ENCODE data around the gene KLHL29.

KLHL29 gene

DNA sequence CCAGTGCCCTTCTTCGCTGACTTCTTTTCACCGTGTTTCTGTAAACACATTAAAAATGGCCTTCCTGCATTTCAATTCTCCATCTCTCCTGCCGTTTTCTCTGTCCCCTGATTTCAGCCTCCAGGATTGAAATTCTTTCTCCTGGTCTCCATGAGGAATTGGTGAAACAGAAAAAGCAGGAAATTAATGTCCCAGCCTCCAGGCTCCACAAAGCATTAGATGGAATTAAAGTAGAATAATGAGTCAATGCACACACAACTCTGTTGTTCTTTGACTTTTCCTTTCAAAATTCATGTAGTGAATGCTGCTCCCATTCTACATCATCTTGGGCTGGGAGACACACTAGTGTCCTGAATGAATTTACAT is 209.5 kb downstream of the KLHL29 start:
- H3K27me3 ChIP-seq (ENCODE audit: control insufficient read depth, insufficient read depth, low read length): no peaks in the 10 kb centered on the region
- peak overlapping the region; percentile 89 for H3K27ac ChIP-seq (ENCODE audit: low read depth, low read length)
- peak overlapping the region; percentile 37 for H3K4me3 ChIP-seq (ENCODE audit: low read length)
- H3K36me3 ChIP-seq (ENCODE audit: control insufficient read depth, insufficient read depth, low read length): no peaks in the 10 kb centered on the region
- no peak overlapping the region for H3K9ac ChIP-seq (ENCODE audit: low read length)
- H3K4me1 ChIP-seq (ENCODE audit: control insufficient read depth, insufficient read depth, low read length): peaks cover 42% of the 10 kb centered on the region

DNA sequence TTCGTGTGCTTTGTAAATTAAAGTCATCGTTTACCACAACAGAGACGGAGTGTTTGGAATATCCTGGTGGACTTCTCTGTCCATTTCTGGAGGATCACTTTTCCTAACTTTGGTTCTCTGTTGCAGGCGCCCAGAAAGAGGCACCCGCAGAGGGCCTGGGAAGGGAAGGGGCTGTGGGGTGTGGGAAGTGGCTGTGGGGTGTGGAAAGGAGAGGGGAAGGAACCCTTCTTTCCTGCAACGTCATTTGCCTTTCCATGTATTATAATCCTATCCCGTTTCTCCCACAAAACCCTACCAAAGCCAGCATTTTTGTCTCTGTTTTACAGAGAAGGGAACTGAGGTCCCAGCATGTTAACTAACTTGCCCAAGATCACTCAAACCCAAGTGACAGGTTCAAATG is 210.0 kb downstream of the KLHL29 start:
- H3K4me1 ChIP-seq (ENCODE audit: control insufficient read depth, insufficient read depth, low read length): peaks cover 38% of the 10 kb centered on the region
- H3K4me3 ChIP-seq (ENCODE audit: low read length): no peak overlapping the region
- no peaks in the 10 kb centered on the region for H3K36me3 ChIP-seq (ENCODE audit: control insufficient read depth, insufficient read depth, low read length)
- peak overlapping the region; percentile 89 for H3K27ac ChIP-seq (ENCODE audit: low read depth, low read length)
- H3K27me3 ChIP-seq (ENCODE audit: control insufficient read depth, insufficient read depth, low read length): no peaks in the 10 kb centered on the region
- no peak overlapping the region for H3K9ac ChIP-seq (ENCODE audit: low read length)

DNA sequence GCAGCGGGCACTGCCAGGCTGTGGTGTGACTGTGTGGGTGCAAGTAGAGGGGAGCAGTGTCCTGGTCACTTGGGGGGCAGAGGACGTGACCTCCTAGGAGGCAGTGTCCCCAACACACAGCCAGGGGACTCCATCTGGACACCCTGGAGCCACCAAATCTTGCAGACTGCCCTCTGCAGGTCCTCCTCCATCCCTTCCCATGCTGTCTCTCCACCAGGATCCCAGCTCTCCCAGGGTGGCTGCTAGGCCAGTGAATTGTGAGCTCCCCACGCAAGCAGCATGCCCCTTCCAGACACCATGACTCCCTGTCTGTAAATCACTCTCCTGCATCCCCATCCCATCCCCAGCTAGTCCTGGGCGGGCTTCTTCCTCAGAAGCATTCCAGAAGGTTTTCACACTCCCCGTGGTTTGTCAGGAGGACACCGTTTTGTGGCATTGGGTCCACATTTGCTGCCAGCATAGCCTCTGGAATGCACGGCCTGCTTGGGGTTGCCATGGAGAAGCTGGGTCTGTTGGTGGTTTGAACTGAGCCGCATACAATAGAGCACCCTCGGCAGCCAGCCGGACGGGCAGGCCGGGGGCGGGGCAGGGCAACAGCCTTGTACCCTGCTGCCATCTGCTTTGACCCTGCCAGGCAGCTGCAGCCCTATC is 210.7 kb downstream of the KLHL29 start:
- H3K27me3 ChIP-seq (ENCODE audit: control insufficient read depth, insufficient read depth, low read length): no peaks in the 10 kb centered on the region

GRCh38 chr2:23596316-23596885 is 211.4 kb downstream of the KLHL29 start:
- no peaks in the 10 kb centered on the region for H3K36me3 ChIP-seq (ENCODE audit: control insufficient read depth, insufficient read depth, low read length)
- no peak overlapping the region for H3K9ac ChIP-seq (ENCODE audit: low read length)
- no peaks in the 10 kb centered on the region for H3K27me3 ChIP-seq (ENCODE audit: control insufficient read depth, insufficient read depth, low read length)
- H3K4me1 ChIP-seq (ENCODE audit: control insufficient read depth, insufficient read depth, low read length): peaks cover 37% of the 10 kb centered on the region
- H3K4me3 ChIP-seq (ENCODE audit: low read length): peak overlapping the region; percentile 23
- peak overlapping the region; percentile 89 for H3K27ac ChIP-seq (ENCODE audit: low read depth, low read length)

More for the DNA sequence above, 210.7 kb downstream of the KLHL29 start:
- Histone ChIP-seq H3K27ac (ENCODE audit: low read depth, low read length) (peak overlapping the region; percentile 89), H3K4me3 (ENCODE audit: low read length) (peak overlapping the region; percentile 23), H3K4me1 (ENCODE audit: control insufficient read depth, insufficient read depth, low read length) (peaks cover 37% of the 10 kb centered on the region), H3K36me3 (ENCODE audit: control insufficient read depth, insufficient read depth, low read length) (no peaks in the 10 kb centered on the region), H3K9ac (ENCODE audit: low read length) (no peak overlapping the region)

DNA sequence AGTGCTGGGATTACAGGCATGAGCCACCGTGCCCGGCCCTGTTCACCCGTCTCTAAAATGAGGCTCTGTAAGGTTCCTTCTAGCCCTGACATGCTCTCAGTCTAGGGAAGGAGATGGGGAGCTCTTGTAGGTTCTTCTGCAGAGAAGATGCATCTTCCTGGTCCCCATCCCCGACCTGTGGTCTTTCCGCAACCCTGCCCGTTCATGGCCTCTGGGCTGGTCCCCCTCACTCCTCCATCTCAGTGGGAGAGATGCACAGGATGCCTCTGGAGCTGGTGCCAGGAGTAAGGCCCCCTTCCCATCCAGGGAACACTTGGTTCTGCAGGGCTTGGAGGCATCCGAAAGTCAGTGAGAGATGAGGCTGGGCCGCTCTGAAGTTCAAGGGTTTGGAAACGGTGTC is 212.7 kb downstream of the KLHL29 start:
- Histone ChIP-seq H3K4me1 (ENCODE audit: control insufficient read depth, insufficient read depth, low read length) (peaks cover 46% of the 10 kb centered on the region), H3K9ac (ENCODE audit: low read length) (no peak overlapping the region), H3K36me3 (ENCODE audit: control insufficient read depth, insufficient read depth, low read length) (no peaks in the 10 kb centered on the region), H3K27me3 (ENCODE audit: control insufficient read depth, insufficient read depth, low read length) (no peaks in the 10 kb centered on the region), H3K4me3 (ENCODE audit: low read length) (no peak overlapping the region), H3K27ac (ENCODE audit: low read depth, low read length) (peak overlapping the region; percentile 50)

DNA sequence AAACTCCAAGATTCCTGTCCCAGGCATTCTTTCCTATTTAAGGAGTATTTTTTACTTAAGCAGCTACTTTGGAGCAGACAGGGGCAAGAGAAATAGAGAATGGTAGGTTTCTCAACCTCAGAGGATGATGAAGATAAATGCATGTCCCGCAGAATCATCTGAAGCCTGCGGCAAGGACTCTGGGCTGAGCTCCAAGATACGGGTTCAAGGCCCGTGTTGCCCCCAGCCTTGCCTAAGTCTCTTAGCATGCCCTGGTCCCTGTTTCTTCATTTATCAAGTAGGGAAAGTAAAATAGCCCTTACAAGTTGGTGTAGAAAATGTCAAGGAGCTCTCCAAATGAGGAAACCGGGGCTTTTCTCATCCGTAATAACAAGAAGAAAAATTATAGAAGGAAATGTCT is 214.0 kb downstream of the KLHL29 start:
- no peak overlapping the region for H3K9ac ChIP-seq (ENCODE audit: low read length)
- H3K4me3 ChIP-seq (ENCODE audit: low read length): no peak overlapping the region
- no peaks in the 10 kb centered on the region for H3K27me3 ChIP-seq (ENCODE audit: control insufficient read depth, insufficient read depth, low read length)
- no peaks in the 10 kb centered on the region for H3K36me3 ChIP-seq (ENCODE audit: control insufficient read depth, insufficient read depth, low read length)
- peak overlapping the region; percentile 6 for H3K27ac ChIP-seq (ENCODE audit: low read depth, low read length)
- H3K4me1 ChIP-seq (ENCODE audit: control insufficient read depth, insufficient read depth, low read length): peaks cover 48% of the 10 kb centered on the region

- Histone ChIP-seq H3K36me3 (ENCODE audit: control insufficient read depth, insufficient read depth, low read length) (no peaks in the 10 kb centered on the region), H3K4me3 (ENCODE audit: low read length) (no peak overlapping the region), H3K27ac (ENCODE audit: low read depth, low read length) (no peak overlapping the region), H3K27me3 (ENCODE audit: control insufficient read depth, insufficient read depth, low read length) (no peaks in the 10 kb centered on the region), H3K9ac (ENCODE audit: low read length) (no peak overlapping the region), H3K4me1 (ENCODE audit: control insufficient read depth, insufficient read depth, low read length) (peaks cover 42% of the 10 kb centered on the region)
Measured at GRCh38 chr2:23599667-23600066, 214.7 kb downstream of the KLHL29 start.

- Histone ChIP-seq H3K27ac (ENCODE audit: low read depth, low read length) (peak overlapping the region; percentile 38), H3K4me3 (ENCODE audit: low read length) (no peak overlapping the region), H3K27me3 (ENCODE audit: control insufficient read depth, insufficient read depth, low read length) (no peaks in the 10 kb centered on the region), H3K9ac (ENCODE audit: low read length) (no peak overlapping the region), H3K4me1 (ENCODE audit: control insufficient read depth, insufficient read depth, low read length) (peaks cover 37% of the 10 kb centered on the region), H3K36me3 (ENCODE audit: control insufficient read depth, insufficient read depth, low read length) (no peaks in the 10 kb centered on the region)
Measured at GRCh38 chr2:23600346-23600745, 215.4 kb downstream of the KLHL29 start.

DNA sequence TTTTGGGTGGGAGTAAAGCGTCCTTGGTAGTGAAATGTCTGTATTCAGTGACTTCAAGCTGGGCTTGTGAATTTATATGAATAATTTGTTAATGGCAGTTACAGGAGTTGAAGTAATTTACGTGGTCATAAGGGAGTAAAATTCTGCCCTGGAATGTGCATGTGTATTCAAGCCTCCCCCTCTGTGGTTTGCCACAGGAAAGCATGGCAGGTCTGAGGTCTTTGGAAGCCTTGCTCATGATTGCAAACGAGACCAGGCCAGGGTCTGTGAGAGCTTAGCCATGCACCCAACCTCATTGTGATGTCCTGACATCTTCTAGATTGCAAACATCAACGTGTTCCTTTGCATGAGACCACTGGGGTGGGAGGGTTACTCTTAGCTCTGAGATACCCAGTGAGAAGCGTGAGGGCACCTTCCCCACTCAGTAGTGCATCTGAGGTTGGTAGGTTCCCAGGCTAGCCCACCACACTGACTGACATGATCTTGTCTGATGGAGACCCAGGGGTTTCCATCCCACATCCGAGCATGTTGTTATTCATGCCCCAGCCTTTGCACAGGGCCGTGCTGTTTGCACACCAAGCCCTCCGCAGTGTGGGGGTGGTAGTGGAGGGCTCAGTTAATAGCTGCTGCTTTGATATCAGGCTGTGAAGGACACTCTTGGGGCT is 216.5 kb downstream of the KLHL29 start:
- H3K4me3 ChIP-seq (ENCODE audit: low read length): no peak overlapping the region
- H3K36me3 ChIP-seq (ENCODE audit: control insufficient read depth, insufficient read depth, low read length): no peaks in the 10 kb centered on the region
- no peaks in the 10 kb centered on the region for H3K27me3 ChIP-seq (ENCODE audit: control insufficient read depth, insufficient read depth, low read length)
- H3K9ac ChIP-seq (ENCODE audit: low read length): no peak overlapping the region
- peak overlapping the region; percentile 90 for H3K27ac ChIP-seq (ENCODE audit: low read depth, low read length)
- H3K4me1 ChIP-seq (ENCODE audit: control insufficient read depth, insufficient read depth, low read length): peaks cover 28% of the 10 kb centered on the region

GRCh38 chr2:23602116-23602515 is 217.1 kb downstream of the KLHL29 start:
- no peak overlapping the region for H3K4me3 ChIP-seq (ENCODE audit: low read length)
- no peak overlapping the region for H3K9ac ChIP-seq (ENCODE audit: low read length)
- no peaks in the 10 kb centered on the region for H3K36me3 ChIP-seq (ENCODE audit: control insufficient read depth, insufficient read depth, low read length)
- peaks cover 21% of the 10 kb centered on the region for H3K4me1 ChIP-seq (ENCODE audit: control insufficient read depth, insufficient read depth, low read length)
- peak overlapping the region; percentile 90 for H3K27ac ChIP-seq (ENCODE audit: low read depth, low read length)
- H3K27me3 ChIP-seq (ENCODE audit: control insufficient read depth, insufficient read depth, low read length): no peaks in the 10 kb centered on the region

DNA sequence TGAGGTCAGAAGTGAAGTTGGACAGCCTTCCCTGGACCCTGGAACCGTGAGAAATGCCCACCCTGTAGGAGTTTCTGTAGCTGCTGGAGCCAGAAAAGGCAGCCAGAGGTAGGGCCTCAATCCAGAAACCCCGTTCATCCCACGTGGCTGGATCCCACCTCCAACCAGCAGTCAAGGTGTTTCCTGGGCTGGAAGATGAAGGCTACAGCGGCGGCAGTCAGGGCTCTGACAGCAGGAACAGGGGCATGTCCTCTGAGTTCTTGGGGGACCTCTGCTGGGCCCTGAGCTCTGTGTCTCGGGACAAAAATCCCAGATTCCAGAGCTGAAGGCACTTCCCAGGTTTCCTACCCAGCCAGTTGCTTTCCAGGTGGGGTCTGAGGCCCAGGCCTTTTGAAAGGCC is 218.2 kb downstream of the KLHL29 start:
- Histone ChIP-seq H3K4me3 (ENCODE audit: low read length) (no peak overlapping the region), H3K4me1 (ENCODE audit: control insufficient read depth, insufficient read depth, low read length) (peaks cover 21% of the 10 kb centered on the region), H3K9ac (ENCODE audit: low read length) (no peak overlapping the region), H3K27ac (ENCODE audit: low read depth, low read length) (peak overlapping the region; percentile 90), H3K27me3 (ENCODE audit: control insufficient read depth, insufficient read depth, low read length) (no peaks in the 10 kb centered on the region), H3K36me3 (ENCODE audit: control insufficient read depth, insufficient read depth, low read length) (no peaks in the 10 kb centered on the region)

- H3K4me3 ChIP-seq (ENCODE audit: low read length): no peak overlapping the region
- no peak overlapping the region for H3K9ac ChIP-seq (ENCODE audit: low read length)
- H3K36me3 ChIP-seq (ENCODE audit: control insufficient read depth, insufficient read depth, low read length): no peaks in the 10 kb centered on the region
- peaks cover 21% of the 10 kb centered on the region for H3K4me1 ChIP-seq (ENCODE audit: control insufficient read depth, insufficient read depth, low read length)
- H3K27ac ChIP-seq (ENCODE audit: low read depth, low read length): peak overlapping the region; percentile 90
- no peaks in the 10 kb centered on the region for H3K27me3 ChIP-seq (ENCODE audit: control insufficient read depth, insufficient read depth, low read length)
Measured at GRCh38 chr2:23603581-23603980, 218.6 kb downstream of the KLHL29 start.

DNA sequence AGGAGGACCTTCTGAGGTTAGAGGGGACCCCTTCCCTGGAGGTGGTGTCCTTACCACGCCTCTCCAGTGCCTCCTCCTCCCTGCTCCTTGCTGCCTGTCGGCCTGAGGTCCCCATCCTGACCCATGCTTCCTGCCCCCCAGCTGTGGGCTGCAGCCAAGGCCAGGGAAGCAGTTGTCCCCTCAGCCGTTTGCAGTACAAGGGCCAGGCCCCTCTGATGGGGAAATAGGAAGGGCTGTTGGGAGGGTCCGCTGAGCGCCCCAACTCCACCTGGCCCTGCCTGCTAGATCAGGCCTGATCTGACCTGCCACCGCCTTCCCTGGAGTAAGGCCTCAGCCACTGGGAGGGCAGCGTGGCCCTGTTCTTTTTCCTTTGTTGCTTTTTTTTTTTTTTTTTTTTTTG is 219.8 kb downstream of the KLHL29 start:
- Histone ChIP-seq H3K4me1 (ENCODE audit: control insufficient read depth, insufficient read depth, low read length) (peaks cover 21% of the 10 kb centered on the region), H3K27me3 (ENCODE audit: control insufficient read depth, insufficient read depth, low read length) (no peaks in the 10 kb centered on the region), H3K27ac (ENCODE audit: low read depth, low read length) (no peak overlapping the region), H3K4me3 (ENCODE audit: low read length) (no peak overlapping the region), H3K9ac (ENCODE audit: low read length) (no peak overlapping the region), H3K36me3 (ENCODE audit: control insufficient read depth, insufficient read depth, low read length) (no peaks in the 10 kb centered on the region)
